Fibroblast of lung (primary cell): ENCODE data around the gene SPRY1. TPM values are rescaled to one million over a fixed set of nuclear protein-coding genes. Genes with fewer than 3 reads are reported as not detected.

ENCODE experiments used
- DNase-seq, 2 donors: peaks; one replicate each; pipeline versions ENCODE4 v3.0.0 to v3.0.0-alpha.2; 2010; ENCODE audit warnings: low read depth in 2 of 2
- H2AFZ ChIP-seq: 2 replicates; pipeline ENCODE4 v1.5.1; 2012; ENCODE audit warnings: low read length, control low read depth, inconsistent platforms
- H3K27ac ChIP-seq: 2 replicates; pipeline ENCODE4 v1.5.1; 2011; ENCODE audit warnings: low read length, control low read depth; ENCODE audit not compliant: insufficient read depth
- H3K27me3 ChIP-seq: 2 replicates; pipeline ENCODE4 v1.5.1; 2011; ENCODE audit warnings: mild to moderate bottlenecking, low read length; ENCODE audit not compliant: control insufficient read depth, insufficient read depth
- H3K36me3 ChIP-seq: 2 replicates; pipeline ENCODE4 v1.5.1; 2011; ENCODE audit warnings: low read length; ENCODE audit not compliant: control insufficient read depth, insufficient read depth
- H3K4me1 ChIP-seq: 2 replicates; pipeline ENCODE4 v1.5.1; 2011; ENCODE audit warnings: low read length; ENCODE audit not compliant: control insufficient read depth, insufficient read depth; ENCODE audit errors: extremely low read depth
- H3K4me2 ChIP-seq: 2 replicates; pipeline ENCODE4 v1.5.1; 2011; ENCODE audit warnings: low read length, control low read depth; ENCODE audit not compliant: insufficient read depth; ENCODE audit errors: extremely low read depth
- H3K4me3 ChIP-seq, 4 experiments: fragments of 200-600 bp in 1 of 4; sonication (generic) in 1 of 4; replicated peaks in 1 of 4; 2 replicates each; pipeline ENCODE4 v1.5.1; 2011 to 2016; ENCODE audit warnings: low read length in 4 of 4, low read depth in 3 of 4, mild to moderate bottlenecking in 3 of 4, control low read depth in 2 of 4, inconsistent platforms in 1 of 4, mixed read lengths in 1 of 4; ENCODE audit not compliant: insufficient read depth in 1 of 4; ENCODE audit errors: control extremely low read depth in 1 of 4
- H3K79me2 ChIP-seq: 2 replicates; pipeline ENCODE4 v1.5.1; 2012; ENCODE audit warnings: mild to moderate bottlenecking, low read length, inconsistent platforms; ENCODE audit not compliant: control insufficient read depth, insufficient read depth
- H3K9ac ChIP-seq: 2 replicates; pipeline ENCODE4 v1.5.1; 2011; ENCODE audit warnings: mild to moderate bottlenecking, low read length, control low read depth; ENCODE audit not compliant: insufficient read depth
- H3K9me3 ChIP-seq: 2 replicates; pipeline ENCODE4 v1.5.1; 2012; ENCODE audit warnings: low read depth, low read length; ENCODE audit not compliant: control insufficient read depth, insufficient read depth
- H4K20me1 ChIP-seq: 2 replicates; pipeline ENCODE4 v1.5.1; 2011; ENCODE audit warnings: low read length; ENCODE audit not compliant: control insufficient read depth, insufficient read depth; ENCODE audit errors: extremely low read depth
- CTCF ChIP-seq, 2 donors: IDR thresholded peaks in 1 of 2; conservative IDR thresholded peaks in 1 of 2; 1 replicate in 1 of 2; 2 replicates in 1 of 2; pipeline ENCODE4 v1.5.1; 2011 to 2012; ENCODE audit warnings: low read length in 2 of 2, control low read depth in 1 of 2, inconsistent platforms in 1 of 2, low read depth in 1 of 2, mild to moderate bottlenecking in 1 of 2
- EZH2 ChIP-seq: IDR thresholded peaks from 2 replicates; pipeline ENCODE4 v1.5.1; 2012; ENCODE audit warnings: low read length, control low read depth, mild to moderate bottlenecking; ENCODE audit errors: missing control alignments
- polyA plus RNA-seq, 2 donors: library from polyadenylated mRNA; depleted of rRNA in 1 of 2; stranded (reverse) in 1 of 2; unstranded in 1 of 2; fragments of >200 nt; gene quantifications; 2 replicates each; pipeline ENCODE4 v1.2.1, GENCODE V29; 2011 to 2012; ENCODE audit warnings: missing spikeins in 1 of 2
- total RNA-seq: library from RNA; depleted of rRNA; stranded (reverse); fragments of >200 nt; gene quantifications from 2 replicates; pipeline ENCODE4 v1.2.1, GENCODE V29; 2014

SPRY1 gene
- total and polyA plus RNA-seq, 2 donors (not counting 1 experiment from before 2014, with no cell fraction given): 21.3 to 23.9 TPM

GRCh38 chr4:123421937-123422781, 25.6 kb downstream of the SPRY1 start:
- Histone ChIP-seq H3K9ac (no peak overlapping the region), H3K9me3 (no peaks in the 10 kb centered on the region), H3K36me3 (no peaks in the 10 kb centered on the region), H3K4me3 (peak overlapping the region; percentile 21 to 49 (median 28)), H3K27ac (peak overlapping the region; percentile 14), H4K20me1 (no peaks in the 10 kb centered on the region), H3K4me1 (peaks cover 6% of the 10 kb centered on the region), H3K27me3 (no peaks in the 10 kb centered on the region), H2AFZ (peak overlapping the region; percentile 67), H3K79me2 (no peaks in the 10 kb centered on the region), H3K4me2 (peak overlapping the region; percentile 92)
- TF ChIP-seq EZH2: no peak
- no peak for DNase-seq

- no peaks in the 10 kb centered on the region for H4K20me1 ChIP-seq
- no peak overlapping the region for H3K9ac ChIP-seq
- H2AFZ ChIP-seq: no peak overlapping the region
- no peaks in the 10 kb centered on the region for H3K79me2 ChIP-seq
- H3K4me2 ChIP-seq: no peak overlapping the region
- no peak overlapping the region for H3K4me3 ChIP-seq
- H3K9me3 ChIP-seq: no peaks in the 10 kb centered on the region
- H3K27me3 ChIP-seq: no peaks in the 10 kb centered on the region
- H3K27ac ChIP-seq: no peak overlapping the region
- H3K36me3 ChIP-seq: no peaks in the 10 kb centered on the region
- DNase-seq: no peak
- TF ChIP-seq EZH2: no peak
- no peak for TF ChIP-seq CTCF (conservative IDR thresholded peaks at IDR 0.05 in 1 of 2, IDR thresholded peaks at IDR 0.05 in 1 of 2; ENCODE audit: low read depth in 1 of 2, low read length in 2 of 2)
- H3K4me1 ChIP-seq: peaks cover 1% of the 10 kb centered on the region
Observed at GRCh38 chr4:123423819-123424218, 27.2 kb downstream of the SPRY1 start.

GRCh38 chr4:123427951-123428350, 31.4 kb downstream of the SPRY1 start:
- Histone ChIP-seq H3K79me2 (no peaks in the 10 kb centered on the region), H3K4me3 (no peak overlapping the region), H3K27ac (no peak overlapping the region), H2AFZ (no peak overlapping the region), H3K9ac (no peak overlapping the region), H4K20me1 (no peaks in the 10 kb centered on the region), H3K9me3 (no peaks in the 10 kb centered on the region), H3K4me1 (no peaks in the 10 kb centered on the region), H3K4me2 (no peak overlapping the region), H3K36me3 (no peaks in the 10 kb centered on the region), H3K27me3 (no peaks in the 10 kb centered on the region)
- DNase-seq: no peak
- TF ChIP-seq CTCF (conservative IDR thresholded peaks at IDR 0.05 in 1 of 2, IDR thresholded peaks at IDR 0.05 in 1 of 2; ENCODE audit: low read depth in 1 of 2, low read length in 2 of 2): no peak
